ENCODE measurements around the gene SAMD15. TPM values are rescaled to one million over a fixed set of nuclear protein-coding genes. Genes with fewer than 3 reads are reported as not detected.

SAMD15 gene
- total RNA-seq, 1 donor from 2014 or later: 2.1 TPM

DNA sequence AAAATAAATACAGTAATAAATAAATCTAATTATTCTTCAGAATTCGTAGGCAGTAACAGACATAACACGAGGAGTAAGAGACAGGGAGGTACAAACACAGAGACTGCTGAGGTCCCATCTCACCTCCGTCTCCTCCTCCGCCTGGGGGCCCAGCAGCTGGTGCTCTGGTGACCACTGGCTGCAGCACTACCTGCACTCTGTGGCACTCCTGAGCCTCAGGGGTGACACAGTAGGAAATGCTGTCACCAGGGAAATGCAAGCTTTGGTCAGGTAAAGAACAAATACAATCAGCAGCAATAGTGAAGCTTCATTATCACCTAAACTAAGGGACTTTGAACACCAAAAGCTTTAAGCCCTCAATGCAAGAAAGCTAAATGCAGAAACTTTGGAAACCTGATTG, 36.8 kb upstream of the SAMD15 start:
- H3K4me1 ChIP-seq (ENCODE audit: insufficient read depth, low read length): peaks cover 10% of the 10 kb centered on the region
- H3K27ac ChIP-seq (ENCODE audit: low read depth, low read length): no peak overlapping the region
- H3K27ac Mint-ChIP-seq (ENCODE audit: unreplicated experiment): no peak overlapping the region
- H3K27me3 ChIP-seq (ENCODE audit: insufficient read depth, low read length): no peaks in the 10 kb centered on the region
- H2AFZ ChIP-seq (ENCODE audit: low read depth, low read length): no peak overlapping the region
- no peak overlapping the region for H3K4me3 Mint-ChIP-seq (ENCODE audit: unreplicated experiment)
- peaks cover 24% of the 10 kb centered on the region for H3K4me1 Mint-ChIP-seq (ENCODE audit: low read depth, unreplicated experiment)
- H3K9me3 Mint-ChIP-seq (ENCODE audit: unreplicated experiment): no peaks in the 10 kb centered on the region
- H3K4me3 ChIP-seq (ENCODE audit: insufficient read depth, low read depth, low read length): no peak overlapping the region
- peaks cover 13% of the 10 kb centered on the region for H3K36me3 Mint-ChIP-seq (ENCODE audit: low read depth, unreplicated experiment)
- DNase-seq (ENCODE audit: low read depth): no peak
- H4K20me1 ChIP-seq (ENCODE audit: insufficient read depth, low read length): no peaks in the 10 kb centered on the region
- no peaks in the 10 kb centered on the region for H3K27me3 Mint-ChIP-seq (ENCODE audit: low read depth, unreplicated experiment)
- no peaks in the 10 kb centered on the region for H3K9me3 ChIP-seq (ENCODE audit: insufficient read depth, low read depth, low read length)
- TF ChIP-seq EZH2 (IDR thresholded peaks at IDR 0.05; ENCODE audit: insufficient read depth, low read length): no peak
- no peak for TF ChIP-seq CTCF (IDR thresholded peaks at IDR 0.05; ENCODE audit: insufficient read depth, low read depth, low read length)
- no peak overlapping the region for H3K9ac ChIP-seq (ENCODE audit: low read length)
- H3K4me2 ChIP-seq (ENCODE audit: low read length): no peak overlapping the region
- FAIRE-seq: no peak
- no peaks in the 10 kb centered on the region for H3K79me2 ChIP-seq (ENCODE audit: insufficient read depth, low read length)
- no peaks in the 10 kb centered on the region for H3K36me3 ChIP-seq (ENCODE audit: insufficient read depth, low read length)

DNA sequence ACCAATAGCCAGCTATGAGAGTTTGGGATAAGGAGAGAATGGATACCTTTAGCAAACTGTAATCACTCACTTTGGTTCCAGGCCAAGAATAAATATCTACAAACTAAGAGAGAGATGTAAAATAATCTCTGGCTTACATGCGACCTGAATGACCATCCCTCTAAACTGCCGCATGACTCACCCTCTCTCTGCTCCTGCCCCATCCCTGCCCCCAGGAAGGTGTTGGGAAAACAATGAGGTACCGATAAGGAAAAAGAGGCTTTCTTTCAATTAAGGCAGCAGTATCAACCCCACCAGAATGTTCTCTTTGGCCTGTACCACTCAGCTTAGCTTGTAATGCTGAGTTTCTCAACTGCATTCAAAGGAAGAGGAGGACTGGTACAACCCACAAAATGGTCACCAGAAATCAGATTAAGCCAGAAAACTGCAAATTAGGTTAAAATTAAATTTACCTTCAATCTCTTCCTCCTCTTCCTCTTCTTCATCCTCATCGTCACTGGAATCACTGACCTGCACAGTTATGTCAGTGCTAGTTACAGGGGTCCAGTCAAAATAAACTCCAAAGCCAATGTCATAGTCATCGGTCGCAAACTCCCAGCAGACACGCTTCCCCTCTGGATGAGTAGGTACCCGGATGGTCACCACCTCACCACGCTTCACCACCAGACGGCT, 34.3 kb upstream of the SAMD15 start:
- H3K27me3 ChIP-seq (ENCODE audit: insufficient read depth, low read length): no peaks in the 10 kb centered on the region
- Mint-ChIP-seq H3K4me3 (ENCODE audit: unreplicated experiment) (no peak overlapping the region), H3K36me3 (ENCODE audit: low read depth, unreplicated experiment) (peaks cover 13% of the 10 kb centered on the region), H3K9me3 (ENCODE audit: unreplicated experiment) (no peaks in the 10 kb centered on the region), H3K4me1 (ENCODE audit: low read depth, unreplicated experiment) (peaks cover 24% of the 10 kb centered on the region), H3K27ac (ENCODE audit: unreplicated experiment) (no peak overlapping the region), H3K27me3 (ENCODE audit: low read depth, unreplicated experiment) (no peaks in the 10 kb centered on the region)
- H3K79me2 ChIP-seq (ENCODE audit: insufficient read depth, low read length): no peaks in the 10 kb centered on the region
- TF ChIP-seq EZH2 (IDR thresholded peaks at IDR 0.05; ENCODE audit: insufficient read depth, low read length) (no peak), CTCF (IDR thresholded peaks at IDR 0.05; ENCODE audit: insufficient read depth, low read depth, low read length) (no peak)
- H3K4me3 ChIP-seq (ENCODE audit: insufficient read depth, low read depth, low read length): no peak overlapping the region
- H3K27ac ChIP-seq (ENCODE audit: low read depth, low read length): no peak overlapping the region
- H3K36me3 ChIP-seq (ENCODE audit: insufficient read depth, low read length): no peaks in the 10 kb centered on the region
- FAIRE-seq (no peak), DNase-seq (ENCODE audit: low read depth) (peak; percentile 12)
- H4K20me1 ChIP-seq (ENCODE audit: insufficient read depth, low read length): no peaks in the 10 kb centered on the region
- H2AFZ ChIP-seq (ENCODE audit: low read depth, low read length): no peak overlapping the region
- H3K9ac ChIP-seq (ENCODE audit: low read length): no peak overlapping the region
- H3K4me2 ChIP-seq (ENCODE audit: low read length): no peak overlapping the region
- peaks cover 10% of the 10 kb centered on the region for H3K4me1 ChIP-seq (ENCODE audit: insufficient read depth, low read length)
- H3K9me3 ChIP-seq (ENCODE audit: insufficient read depth, low read depth, low read length): no peaks in the 10 kb centered on the region

DNA sequence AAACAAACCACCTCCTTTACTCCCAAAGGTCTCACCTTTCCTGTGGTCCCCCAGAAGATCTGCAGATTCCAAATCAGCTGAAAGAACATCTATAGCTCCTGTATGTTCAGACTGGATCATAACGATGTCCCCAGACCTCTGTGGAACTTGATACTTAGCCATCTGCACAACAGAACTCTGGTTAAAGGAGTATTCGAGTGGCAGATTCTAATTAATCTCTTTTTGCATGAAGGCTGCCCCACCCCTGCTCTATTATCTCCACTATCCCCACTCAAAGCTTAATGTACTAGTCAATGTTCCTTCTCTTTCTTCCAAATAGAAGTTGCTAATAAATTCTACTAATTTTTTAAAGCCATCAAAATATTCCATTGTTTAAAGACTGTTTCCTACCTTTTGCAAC, 33.5 kb upstream of the SAMD15 start:
- Histone ChIP-seq H3K4me2 (ENCODE audit: low read length) (no peak overlapping the region), H3K9ac (ENCODE audit: low read length) (no peak overlapping the region), H3K79me2 (ENCODE audit: insufficient read depth, low read length) (no peaks in the 10 kb centered on the region), H3K36me3 (ENCODE audit: insufficient read depth, low read length) (no peaks in the 10 kb centered on the region), H4K20me1 (ENCODE audit: insufficient read depth, low read length) (no peaks in the 10 kb centered on the region), H3K9me3 (ENCODE audit: insufficient read depth, low read depth, low read length) (no peaks in the 10 kb centered on the region), H3K4me3 (ENCODE audit: insufficient read depth, low read depth, low read length) (no peak overlapping the region), H3K4me1 (ENCODE audit: insufficient read depth, low read length) (peaks cover 10% of the 10 kb centered on the region), H3K27ac (ENCODE audit: low read depth, low read length) (no peak overlapping the region), H2AFZ (ENCODE audit: low read depth, low read length) (no peak overlapping the region), H3K27me3 (ENCODE audit: insufficient read depth, low read length) (no peaks in the 10 kb centered on the region)
- TF ChIP-seq CTCF (IDR thresholded peaks at IDR 0.05; ENCODE audit: insufficient read depth, low read depth, low read length) (no peak), EZH2 (IDR thresholded peaks at IDR 0.05; ENCODE audit: insufficient read depth, low read length) (no peak)
- FAIRE-seq: no peak
- H3K9me3 Mint-ChIP-seq (ENCODE audit: unreplicated experiment): no peaks in the 10 kb centered on the region
- H3K36me3 Mint-ChIP-seq (ENCODE audit: low read depth, unreplicated experiment): peaks cover 13% of the 10 kb centered on the region
- no peak overlapping the region for H3K27ac Mint-ChIP-seq (ENCODE audit: unreplicated experiment)
- DNase-seq (ENCODE audit: low read depth): no peak
- H3K27me3 Mint-ChIP-seq (ENCODE audit: low read depth, unreplicated experiment): no peaks in the 10 kb centered on the region
- H3K4me1 Mint-ChIP-seq (ENCODE audit: low read depth, unreplicated experiment): peaks cover 24% of the 10 kb centered on the region
- no peak overlapping the region for H3K4me3 Mint-ChIP-seq (ENCODE audit: unreplicated experiment)

All from astrocyte (in vitro differentiated cells and primary cell).